Measurements from ENCODE around the gene SH2D3A.
"Not testable (repeated sequence)": the region's sequence is repeated elsewhere in the genome, so short reads cannot be mapped to it uniquely, and the experiment has no call there.

SH2D3A gene

DNA sequence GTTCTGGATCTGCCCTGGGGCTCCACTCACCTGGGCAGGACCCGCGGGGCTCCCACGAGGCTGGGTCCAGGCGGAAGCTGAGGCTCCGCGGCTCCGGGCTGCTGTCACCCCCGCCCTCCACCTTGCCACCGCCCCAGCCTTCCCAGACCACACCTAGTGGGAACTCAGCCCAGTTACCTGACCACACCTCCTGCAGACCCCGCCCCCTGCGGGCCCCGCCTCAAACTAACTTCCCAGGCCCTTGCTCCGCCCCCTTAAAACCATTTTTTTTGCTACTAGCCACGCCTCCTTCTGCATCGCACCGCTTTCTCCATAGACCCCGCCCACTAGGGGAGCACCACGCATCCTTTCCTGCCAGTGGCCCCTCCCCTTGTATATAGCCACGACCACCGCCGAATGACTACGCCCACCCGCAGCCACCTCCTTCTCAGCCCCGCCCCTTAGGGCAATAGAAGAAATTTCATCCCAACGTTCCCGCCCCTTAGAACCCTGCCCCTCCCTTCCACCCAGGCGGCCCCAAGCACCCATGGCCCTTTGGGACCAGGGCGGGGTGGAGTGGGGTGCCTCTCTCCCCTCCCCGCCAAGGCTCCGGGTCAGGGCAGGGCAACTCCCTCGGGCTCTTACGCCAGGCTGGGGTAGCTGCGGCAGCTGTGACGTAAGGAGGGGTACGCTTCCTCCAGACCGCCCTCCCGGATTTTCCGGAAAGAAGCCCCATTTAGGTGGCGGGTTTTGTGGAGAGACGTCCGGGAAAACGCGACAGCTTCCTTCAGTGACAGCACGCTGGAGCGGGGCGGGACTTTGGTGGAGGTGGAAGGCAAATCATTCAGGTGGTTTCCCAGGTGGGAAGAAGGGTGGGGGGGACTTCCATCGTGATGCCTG lies at the start of gene SH2D3A:
TSS of gene SH2D3A (minus strand) at position 79 of the 879 bp plus-strand sequence. CDS start 3,687 bp downstream, outside the sequence.
- peak; percentile 95 for DNase-seq

DNA sequence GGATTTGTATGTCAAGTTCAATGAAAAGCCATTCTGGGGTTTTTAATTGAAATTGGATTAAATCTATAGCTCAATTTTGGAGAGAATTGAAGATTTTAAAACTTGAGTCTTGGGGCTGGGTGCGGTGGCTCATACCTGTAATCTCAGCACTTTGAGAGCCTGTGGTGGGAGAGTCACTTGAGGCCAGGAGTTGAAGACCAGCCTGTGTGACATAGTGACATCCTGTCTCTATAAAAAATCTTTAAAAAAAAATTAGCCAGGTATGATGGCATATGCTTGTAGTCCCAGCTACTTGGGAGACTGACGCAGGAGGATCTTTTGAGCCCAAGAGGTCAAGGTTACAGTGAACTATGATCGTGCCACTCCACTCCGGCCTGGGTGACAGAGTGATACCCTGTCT lies 46.4 kb upstream of the SH2D3A start:
- DNase-seq: no peak

DNA sequence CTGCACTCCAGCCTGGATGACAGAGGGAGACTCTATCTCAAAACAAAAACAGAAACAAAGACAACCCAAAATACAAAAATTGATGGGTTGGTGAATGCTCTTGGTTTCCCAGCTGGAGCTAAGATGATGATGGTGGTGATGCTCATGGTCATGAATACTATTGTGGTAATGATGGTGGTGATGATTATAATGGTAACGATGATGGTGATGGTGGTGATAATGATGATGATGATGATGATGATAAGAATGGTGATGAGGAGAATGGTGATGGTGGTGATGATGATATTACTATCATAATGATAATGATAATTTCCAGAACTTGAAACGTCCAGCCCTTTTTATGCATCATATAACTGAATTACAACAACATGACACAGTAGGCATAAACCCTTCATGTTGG lies 45.4 kb upstream of the SH2D3A start:
- DNase-seq: no peak

DNA sequence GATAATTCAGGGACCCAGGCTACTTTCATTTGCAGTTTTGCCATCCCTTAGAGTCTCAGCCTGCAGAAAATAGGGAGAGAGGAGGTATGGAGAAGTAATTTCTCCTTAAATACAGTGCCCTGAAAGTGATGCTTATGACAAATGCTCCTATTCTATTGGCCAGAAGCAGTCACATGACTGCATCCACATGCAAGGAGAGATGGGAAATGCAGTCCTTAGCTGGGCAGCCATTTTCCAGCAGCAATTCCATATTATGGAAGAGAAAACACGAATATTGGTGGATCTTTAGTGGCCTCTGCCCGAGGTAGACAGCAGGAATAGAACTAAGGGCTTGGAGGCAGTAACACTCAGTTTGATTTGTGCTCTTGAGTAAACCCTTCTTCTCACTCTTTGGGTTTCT lies 44.7 kb upstream of the SH2D3A start:
- DNase-seq: no peak

DNA sequence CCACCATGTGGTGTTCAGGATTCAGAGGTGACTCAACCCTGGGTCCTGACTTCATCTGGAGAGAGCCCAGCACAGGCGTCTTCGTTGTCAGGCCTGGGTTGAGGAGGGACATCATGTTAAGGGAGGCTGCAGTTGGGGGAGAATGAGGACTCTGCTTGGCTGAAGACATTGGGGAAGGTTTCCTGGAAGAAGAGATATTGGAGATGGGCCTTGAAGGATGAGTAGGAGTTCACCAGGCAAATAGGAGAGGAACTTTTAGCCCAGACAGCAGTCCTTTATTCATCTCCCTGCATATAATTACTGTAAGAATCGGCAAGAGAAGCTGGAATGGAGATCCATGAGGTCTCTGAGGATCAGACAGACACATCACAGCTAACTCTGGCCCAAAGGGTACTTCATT lies 44.1 kb upstream of the SH2D3A start:
- no peak for DNase-seq

DNA sequence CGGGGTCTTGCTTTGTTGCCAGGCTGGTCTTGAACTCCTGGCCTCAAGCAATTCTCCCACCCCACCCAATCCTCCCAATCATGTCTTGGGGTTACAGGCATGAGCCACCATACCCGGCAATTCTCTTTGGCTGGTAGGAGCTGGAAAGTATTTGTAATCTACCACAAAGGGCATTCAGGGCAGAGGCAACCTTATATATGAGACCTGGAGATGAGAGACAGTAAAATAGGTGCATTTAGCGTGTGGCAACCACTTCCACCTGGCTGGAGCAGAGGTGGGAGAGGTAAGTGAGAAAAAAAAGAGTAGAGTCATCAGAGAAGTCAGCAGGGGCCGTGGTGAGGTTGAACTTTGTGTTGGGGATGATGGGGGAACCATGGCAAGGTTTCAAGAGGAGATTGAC lies 42.0 kb upstream of the SH2D3A start:
- no peak for DNase-seq

DNA sequence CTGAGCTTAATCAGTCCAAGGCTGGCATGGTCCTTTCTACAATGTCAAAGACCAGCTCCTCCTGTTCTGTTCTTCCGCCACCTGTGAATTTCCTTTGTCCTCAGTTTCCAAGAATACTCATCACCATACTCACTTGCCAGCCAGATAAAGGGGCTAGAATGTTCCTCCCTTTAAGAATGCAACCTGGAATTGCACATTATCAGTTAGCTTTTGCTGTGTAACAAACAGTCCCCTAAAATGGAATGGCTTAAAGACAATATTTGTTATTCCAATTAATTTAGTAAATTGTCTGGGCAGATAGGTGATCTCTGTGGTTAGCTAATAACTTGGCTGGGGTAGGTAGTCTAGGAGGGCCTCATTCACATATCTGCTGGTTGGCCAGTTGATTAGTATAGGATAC lies 41.3 kb upstream of the SH2D3A start:
- no peak for DNase-seq

DNA sequence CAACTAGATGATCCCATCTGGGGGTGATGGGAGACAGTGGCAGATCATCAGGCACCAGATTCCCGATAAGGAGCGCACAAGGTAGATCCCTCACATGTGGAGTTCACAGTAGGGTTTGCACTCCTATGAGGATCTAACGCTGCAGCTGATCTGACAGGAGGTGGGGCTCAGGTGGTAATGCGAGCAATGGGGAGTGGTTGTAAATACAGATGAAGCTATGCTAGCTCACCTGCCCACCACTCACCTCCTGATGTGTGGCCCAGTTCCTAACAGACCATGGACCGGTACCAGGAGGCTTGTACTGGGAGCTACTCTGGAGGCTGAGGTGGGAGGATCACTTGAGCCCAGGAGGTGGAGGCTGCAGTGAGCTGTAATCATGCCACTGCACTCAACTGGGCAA lies 40.1 kb upstream of the SH2D3A start:
- no peak for DNase-seq

DNA sequence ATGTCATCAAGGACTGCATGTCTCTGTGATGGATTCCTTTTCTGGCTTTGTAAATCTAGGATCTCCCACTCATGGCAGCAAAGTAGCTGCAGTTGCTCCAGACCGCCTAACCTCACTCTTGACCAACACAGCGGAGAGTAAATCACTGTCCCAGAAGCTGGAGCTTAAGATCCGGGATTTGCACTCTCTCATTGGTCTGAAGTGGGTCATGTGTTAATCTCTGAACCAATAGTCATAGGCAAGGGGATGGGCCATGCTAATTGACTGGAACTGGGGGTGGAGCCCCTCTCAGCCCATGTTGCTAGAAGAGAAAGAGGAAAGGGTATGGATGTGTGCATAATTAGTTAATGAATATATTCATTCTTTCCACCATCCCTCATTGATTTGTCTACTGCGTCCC lies 39.3 kb upstream of the SH2D3A start:
- no peak for DNase-seq

DNA sequence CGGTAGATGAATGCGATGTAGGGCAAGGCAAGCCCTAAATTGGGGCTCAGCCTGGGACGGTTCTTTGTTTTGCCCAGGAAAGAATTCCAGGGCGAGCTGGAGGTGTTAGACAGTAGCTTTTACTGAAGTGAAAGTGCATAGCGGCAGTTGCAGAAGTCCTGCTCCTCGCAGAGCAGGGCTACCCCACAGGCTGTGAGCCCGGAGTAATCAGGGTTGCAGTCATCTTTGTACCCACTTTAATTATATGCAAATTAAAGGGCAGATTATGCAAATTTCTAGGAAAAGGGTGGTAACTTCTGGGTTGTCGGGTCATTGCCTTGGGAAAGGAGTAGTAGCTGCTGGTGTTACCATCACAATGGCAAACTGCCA lies 35.8 kb upstream of the SH2D3A start:
- DNase-seq: no peak

DNA sequence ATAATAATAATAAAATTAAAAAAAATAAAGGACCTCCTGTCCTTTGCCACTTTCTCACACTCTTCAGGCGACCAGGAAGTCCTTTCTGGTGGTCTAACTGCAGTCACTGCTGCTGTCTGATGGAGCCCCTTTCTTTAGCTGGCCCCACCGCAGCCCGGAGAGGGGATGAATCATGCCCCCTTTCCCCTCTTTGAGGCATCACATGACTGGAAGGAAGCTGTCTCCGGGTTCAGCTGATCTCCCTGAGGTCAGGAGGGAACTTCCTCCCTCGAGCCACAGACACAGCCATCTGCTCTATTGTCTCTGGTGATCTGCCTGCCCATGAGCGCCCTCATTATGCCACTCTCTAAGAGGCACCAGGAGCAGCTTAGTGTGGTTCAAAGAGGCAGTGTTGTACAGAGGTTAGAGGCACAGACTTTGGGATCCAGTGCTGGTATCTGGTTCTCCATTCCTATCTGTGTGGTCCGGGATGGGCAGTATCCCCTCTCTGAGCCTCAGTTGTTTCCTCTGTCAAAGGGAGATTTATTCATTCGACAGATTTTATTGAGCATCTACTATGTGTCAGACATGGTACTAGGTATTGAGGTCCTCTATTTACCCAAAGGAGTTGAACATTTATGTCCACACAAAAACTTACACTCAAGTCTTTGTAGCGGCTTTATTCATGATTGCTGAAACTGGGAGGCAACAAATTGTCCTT lies 35.3 kb upstream of the SH2D3A start:
- peak; percentile 84 for DNase-seq

DNA sequence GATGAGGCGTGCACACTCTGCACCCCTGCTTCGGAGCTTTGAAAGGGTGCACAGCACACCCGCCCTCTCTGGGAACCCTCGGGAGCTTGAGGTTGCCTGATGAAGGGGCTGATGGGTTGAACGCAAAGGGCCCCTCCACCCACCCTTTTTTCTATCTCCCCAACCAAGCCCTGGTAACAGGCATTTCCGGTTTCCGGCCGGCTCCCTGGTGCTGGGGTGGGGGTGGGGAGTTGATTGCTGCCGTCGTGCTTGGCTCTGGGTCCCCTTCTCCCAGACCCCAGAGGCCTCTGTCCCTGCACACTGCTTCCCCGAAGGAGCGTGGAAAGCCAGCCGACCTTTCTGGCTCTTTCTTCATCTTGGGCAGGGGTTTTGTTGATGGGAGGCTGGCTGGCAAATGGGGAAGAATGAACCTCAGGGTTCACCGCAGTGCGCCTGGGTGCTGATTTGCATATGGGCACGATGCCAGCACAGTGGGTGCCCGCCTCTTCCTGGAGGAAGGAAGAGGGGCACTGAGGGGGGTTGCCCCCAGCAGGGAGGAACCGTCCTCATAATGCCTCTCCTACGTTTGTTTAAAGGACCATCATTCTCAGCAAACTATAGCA lies 34.4 kb upstream of the SH2D3A start:
- peak; percentile 89 for DNase-seq

DNA sequence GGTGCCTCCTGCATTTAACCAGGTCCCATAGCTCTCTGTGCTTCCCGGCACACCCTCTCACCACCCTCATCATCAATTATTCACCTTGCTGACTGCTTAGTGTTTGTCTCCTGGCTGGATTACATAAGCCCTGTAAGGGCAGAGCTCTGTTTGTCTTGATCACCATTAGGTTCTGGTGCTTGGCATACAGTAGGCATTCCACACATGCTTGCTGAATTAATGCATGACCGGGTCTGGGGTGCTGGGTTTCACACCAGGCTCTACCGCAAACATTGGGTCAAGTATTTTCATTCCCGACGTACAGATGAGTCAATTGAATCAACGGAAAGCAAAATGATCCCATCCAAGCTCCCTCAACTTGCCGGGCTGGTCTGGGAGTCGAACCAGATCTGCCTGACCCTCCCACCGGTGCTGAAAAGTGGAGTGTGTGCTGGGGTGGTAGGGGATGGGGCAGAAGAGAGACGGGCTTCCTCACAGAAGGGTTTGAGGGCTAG lies 33.8 kb upstream of the SH2D3A start:
- DNase-seq: no peak

DNA sequence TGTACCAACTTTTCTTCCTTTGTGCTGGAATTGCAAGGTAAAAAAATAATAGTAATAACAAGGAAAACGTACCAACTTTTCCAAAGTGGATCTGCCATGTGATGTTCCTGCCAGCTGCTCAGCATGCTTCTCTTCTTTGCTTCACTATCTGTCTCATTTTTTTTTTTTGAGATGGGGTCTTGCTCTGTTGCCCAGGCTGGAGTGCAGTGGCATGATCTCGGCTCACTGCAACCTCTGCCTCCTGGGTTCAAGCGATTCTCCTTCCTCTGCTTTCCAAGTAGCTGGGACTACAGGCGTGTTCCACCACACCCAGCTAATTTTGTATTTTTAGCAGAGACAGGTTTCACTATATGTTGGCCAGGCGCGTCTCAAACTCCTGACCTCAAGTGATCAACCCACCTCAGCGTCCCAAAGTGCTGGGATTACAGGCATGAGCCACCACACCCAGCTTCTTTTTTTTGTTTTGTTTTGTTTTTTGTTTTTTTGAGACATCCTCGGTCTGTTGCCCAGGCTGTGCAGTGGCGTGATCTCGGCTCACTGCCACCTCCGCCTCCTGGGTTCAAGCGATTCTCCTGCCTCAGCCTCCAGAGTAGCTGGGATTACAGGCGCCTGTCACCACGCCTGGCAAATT lies 33.0 kb upstream of the SH2D3A start:
- DNase-seq: not testable (repeated sequence)

DNA sequence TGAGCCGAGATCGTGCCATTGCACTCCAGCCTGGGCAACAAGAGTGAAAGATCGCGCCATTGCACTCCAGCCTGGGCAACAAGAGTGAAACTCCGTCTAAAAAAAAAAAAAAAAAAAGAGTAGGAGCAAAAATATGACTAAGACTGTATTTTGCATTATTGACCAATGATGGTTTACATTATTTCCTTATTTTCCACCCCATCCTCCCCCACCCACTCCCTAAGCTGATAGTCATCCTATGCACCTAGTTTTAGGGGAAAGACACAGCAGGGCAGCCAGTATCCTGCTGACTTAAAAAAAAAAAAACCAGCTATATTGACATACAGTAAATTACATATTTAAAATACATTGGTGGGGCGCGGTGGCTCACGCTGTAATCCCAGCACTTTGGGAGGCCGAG lies 30.4 kb upstream of the SH2D3A start:
- DNase-seq: peak; percentile 23

DNA sequence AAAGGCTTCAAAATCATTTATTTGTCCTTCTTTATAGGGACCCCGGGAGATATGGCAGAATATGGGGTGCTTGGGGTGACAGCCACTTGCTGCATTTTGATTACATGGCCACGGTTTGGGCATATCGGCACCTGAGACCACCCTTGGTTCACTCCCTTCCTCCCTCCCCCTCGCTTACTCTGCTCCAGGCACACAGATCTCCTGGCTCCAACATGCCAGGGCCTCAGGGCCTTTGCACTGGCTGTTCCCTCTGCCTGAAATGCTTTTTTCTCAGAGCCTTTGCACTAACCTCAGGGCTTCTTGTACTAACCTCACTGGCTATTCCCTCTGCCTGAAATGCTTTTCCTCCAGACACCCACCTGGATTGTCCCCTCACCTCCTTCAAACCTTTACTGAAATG lies 29.0 kb upstream of the SH2D3A start:
- no peak for DNase-seq

DNA sequence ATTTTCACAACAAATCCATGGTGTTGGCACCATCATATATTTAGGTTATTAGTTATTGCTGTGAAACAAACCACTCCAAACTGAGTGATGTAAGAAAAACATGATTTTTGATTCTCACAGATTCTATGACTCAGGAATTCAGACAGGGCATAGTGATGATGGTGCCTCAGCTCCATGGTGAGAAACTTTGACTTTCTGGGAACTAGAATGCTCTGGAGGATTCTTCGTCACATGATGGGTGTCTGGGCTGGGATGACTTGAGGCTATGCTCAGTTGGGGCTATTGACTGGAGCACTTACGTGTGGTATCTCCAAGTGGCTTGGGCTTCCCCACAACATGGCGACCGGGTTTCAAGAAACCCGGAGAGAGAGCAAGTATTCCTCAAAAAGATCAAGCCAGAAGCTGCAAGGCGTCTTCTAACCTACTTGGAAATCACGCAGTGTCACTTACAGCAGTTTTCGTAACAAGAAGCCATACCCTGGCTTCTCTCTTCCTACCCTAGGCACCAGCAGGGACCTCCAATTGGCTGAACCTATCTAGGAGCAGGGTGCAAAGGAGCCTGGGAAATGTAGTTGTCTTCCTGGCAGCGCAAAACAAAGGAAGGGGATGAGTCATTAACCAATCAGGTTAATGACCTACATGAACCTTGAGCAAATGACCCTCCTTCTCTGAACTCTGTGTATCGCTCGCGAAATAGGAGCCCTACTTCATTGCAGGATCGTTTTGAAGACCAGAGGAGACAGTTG lies 27.6 kb upstream of the SH2D3A start:
- no peak for DNase-seq

DNA sequence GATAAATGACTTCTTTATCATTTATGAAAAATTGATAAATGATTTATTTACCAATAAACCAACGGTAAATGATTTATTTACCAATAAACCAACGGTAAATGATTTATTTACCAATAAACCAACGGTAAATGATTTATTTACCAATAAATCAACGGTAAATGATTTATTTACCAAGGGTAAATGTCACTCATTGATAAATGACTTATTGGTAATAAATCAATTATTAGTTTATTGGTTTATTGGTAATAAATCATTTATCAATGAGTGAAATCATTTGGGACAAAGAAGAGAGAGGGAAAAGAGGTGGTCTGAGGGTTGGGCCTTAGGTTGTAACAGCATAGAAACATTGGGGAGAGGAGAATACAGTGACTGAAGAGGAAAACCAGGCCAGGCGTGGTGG lies 26.7 kb upstream of the SH2D3A start:
- no peak for DNase-seq

DNA sequence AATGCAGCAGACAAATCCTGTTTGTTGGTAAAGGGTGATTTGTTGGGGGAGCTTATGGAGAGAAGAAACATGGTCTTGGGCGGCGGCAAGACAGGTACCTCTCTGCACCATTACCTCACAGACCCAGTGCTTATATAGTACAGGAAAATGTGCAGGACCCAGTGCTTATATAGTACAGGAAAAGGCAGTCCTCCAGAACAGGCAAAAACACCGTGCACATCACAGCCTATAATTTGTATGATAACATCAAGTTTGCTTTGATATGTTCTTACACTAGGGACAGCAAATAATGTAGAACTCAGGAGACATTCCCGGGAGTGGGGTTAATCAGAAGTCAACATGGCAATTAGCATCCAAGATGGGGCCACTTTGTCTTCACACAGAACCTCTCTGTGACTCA lies 26.2 kb upstream of the SH2D3A start:
- no peak for DNase-seq

DNA sequence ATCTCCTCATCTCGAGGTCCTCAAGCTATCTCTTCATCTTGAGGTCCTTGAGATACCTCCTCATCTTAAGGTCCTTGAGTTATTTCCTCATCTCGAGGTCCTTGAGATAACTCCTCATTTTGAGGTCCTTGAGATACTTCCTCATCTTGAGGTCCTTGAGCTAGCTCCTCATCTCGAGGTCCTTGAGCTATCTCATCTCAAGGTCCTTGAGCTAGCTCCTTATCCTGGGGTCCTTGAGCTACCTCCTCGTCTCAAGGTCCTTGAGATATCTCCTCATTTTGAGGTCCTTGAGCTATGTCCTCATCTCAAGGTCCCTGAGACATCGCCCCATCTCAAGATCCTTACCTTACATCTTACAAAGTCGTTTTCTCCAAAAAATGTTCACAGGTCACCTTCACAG lies 24.0 kb upstream of the SH2D3A start:
- no peak for DNase-seq

DNA sequence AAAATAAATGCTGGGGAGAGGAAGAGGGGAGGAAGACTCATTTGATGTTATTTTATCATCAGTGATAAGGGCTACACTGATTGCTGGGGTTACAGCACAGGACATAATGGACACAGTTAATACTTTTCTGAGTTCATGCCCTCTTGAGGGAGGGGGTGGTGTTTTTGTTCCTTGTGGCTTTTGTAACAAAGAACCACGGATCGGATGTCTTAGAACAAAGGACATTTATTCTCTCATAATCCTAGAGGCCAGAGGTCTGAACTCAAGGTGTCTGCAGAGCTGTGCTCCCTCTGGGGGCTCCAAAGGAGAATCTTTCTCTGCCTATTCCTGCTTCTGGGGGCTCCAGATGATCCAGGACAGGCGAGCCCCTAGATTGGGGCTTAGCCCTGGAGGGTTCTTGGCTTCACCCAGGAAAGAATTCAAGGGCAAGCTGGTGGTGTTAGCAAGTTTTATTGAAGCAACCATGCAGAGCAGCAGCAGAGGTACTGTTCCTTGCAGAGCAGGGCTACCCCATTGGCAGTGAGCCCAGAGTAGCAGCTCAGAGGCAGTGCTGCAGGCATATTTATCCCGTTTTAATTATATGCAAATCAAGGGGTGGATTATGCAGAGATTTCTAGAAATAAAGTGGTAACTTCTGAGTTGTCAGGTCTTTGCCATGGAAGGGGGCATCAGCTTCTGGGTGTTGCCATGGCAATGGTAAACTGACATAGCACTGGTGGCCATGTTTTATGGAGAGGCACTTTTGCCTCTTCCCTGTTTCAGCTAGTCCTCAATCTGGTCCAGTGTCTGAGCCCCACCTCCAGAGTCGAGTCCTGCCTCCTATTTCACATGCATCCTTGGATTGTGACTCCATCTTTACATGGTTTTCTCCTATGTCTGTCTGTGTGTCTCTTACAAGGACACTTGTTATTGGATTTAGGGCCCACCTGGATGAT lies 23.2 kb upstream of the SH2D3A start:
- no peak for DNase-seq

DNA sequence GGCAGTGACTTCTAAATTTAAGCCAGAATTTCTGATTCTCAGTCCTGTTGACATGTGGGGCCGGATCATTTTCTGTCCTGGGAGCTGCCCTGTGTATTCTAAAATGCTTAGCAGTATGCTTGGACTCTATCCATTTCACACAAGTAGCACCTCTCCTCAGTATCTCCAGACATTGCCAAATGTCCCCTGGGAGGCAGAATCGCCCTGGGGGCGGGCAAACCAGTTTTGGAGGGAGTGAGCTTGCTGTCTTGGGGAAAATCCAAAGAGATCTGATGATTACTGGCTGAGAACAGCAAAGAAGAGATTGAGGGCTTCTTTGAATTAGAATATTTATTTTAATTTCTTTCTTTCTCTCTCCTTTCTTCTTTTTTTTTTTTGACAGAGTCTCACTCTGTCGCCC lies 21.7 kb upstream of the SH2D3A start:
- DNase-seq: no peak
